ENCODE results near the gene GSE1.

Gene GSE1

DNA sequence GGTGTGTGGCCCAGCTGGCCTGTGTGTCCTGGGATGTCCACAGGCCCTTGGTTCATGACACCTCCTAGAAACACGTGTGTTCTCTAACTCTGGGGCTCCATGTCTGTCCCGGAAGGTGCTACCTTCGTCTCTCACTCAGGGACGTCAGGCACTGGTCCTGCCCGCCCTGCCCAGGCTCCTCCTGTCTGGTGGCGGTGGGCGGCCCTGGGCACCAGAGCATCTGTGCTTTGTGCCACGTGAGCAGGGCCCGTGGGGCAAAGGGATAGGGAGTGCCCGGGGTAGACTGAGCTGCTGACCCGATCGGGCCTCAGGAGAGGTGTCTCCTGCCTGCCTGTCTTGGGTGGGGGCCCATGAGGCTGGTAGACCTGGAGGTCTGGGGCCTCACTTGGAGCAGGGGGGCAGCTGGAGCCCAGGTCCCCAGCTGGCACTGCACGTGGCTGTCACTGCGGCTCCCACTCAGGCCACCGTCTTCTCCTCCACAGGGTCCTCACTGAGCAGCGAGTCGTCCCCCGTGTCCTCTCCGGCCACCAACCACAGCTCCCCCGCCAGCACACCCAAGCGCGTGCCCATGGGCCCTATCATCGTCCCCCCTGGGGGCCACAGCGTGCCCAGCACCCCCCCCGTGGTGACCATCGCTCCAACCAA lies 35.1 kb downstream of the GSE1 start:
- ChIA-PET CTCF (interaction anchor here (0.7 to 2.4 kb wide), 3 partner anchors 16 to 928 kb away, joined by 3 to 8 read pairs (median 4); no protein-coding TSS in a partner anchor), POLR2A (interaction anchor here (0.6 kb wide), 1 partner anchor 116 kb away, joined by 3 read pairs; no protein-coding TSS in a partner anchor)
- Histone ChIP-seq H3K27ac (ENCODE audit: extremely low read depth, low read depth, low read length) (no peak overlapping the region), H3K4me3 (ENCODE audit: low read depth, low read length) (no peak overlapping the region), H3K36me3 (ENCODE audit: control insufficient read depth in 2 of 2, insufficient read depth in 1 of 2, low read length in 2 of 2) (peaks cover 0 to 65% of the 10 kb centered on the region in 2 experiments; a peak in 2 of 3 replicates), H3K4me1 (ENCODE audit: control insufficient read depth, insufficient read depth, low read length) (no peaks in the 10 kb centered on the region), H3K9me3 (ENCODE audit: control insufficient read depth, insufficient read depth, low read depth, low read length) (no peaks in the 10 kb centered on the region)
- TF ChIP-seq ZNF514 (tag by site-specific recombination; IDR thresholded peaks at IDR 0.05) = no peak
- no peak for TF ChIP-seq REPIN1 (tag by site-specific recombination; IDR thresholded peaks at IDR 0.05; ENCODE audit: low read depth)
- TF ChIP-seq GLIS2 (tag by site-specific recombination; IDR thresholded peaks at IDR 0.05) = peak; percentile 44; the same call in 1 of the 2 replicates
- no peak for TF ChIP-seq ZNF404 (tag by site-specific recombination; IDR thresholded peaks at IDR 0.05)
- TF ChIP-seq ZNF549 (tag by site-specific recombination; IDR thresholded peaks at IDR 0.05) = no peak
- peak; percentile 67 for TF ChIP-seq ZIC2 (tag by site-specific recombination; IDR thresholded peaks at IDR 0.05)
- no peak for TF ChIP-seq ZNF768 (tag by site-specific recombination; IDR thresholded peaks at IDR 0.05)
- TF ChIP-seq, protein P1, sequence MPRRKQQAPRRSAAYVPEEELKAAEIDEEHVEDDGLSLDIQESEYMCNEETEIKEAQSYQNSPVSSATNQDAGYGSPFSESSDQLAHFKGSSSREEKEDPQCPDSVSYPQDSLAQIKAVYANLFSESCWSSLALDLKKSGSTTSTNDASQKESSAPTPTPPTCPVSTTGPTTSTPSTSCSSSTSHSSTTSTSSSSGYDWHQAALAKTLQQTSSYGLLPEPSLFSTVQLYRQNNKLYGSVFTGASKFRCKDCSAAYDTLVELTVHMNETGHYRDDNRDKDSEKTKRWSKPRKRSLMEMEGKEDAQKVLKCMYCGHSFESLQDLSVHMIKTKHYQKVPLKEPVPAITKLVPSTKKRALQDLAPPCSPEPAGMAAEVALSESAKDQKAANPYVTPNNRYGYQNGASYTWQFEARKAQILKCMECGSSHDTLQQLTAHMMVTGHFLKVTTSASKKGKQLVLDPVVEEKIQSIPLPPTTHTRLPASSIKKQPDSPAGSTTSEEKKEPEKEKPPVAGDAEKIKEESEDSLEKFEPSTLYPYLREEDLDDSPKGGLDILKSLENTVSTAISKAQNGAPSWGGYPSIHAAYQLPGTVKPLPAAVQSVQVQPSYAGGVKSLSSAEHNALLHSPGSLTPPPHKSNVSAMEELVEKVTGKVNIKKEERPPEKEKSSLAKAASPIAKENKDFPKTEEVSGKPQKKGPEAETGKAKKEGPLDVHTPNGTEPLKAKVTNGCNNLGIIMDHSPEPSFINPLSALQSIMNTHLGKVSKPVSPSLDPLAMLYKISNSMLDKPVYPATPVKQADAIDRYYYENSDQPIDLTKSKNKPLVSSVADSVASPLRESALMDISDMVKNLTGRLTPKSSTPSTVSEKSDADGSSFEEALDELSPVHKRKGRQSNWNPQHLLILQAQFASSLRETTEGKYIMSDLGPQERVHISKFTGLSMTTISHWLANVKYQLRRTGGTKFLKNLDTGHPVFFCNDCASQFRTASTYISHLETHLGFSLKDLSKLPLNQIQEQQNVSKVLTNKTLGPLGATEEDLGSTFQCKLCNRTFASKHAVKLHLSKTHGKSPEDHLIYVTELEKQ (tag by site-specific recombination; IDR thresholded peaks at IDR 0.05; ENCODE audit: borderline replicate concordance) = no peak

- ChIA-PET CTCF (interaction anchor here (1.0 to 2.4 kb wide), 2 partner anchors 17 to 33 kb away, joined by 3 to 8 read pairs; no protein-coding TSS in a partner anchor), POLR2A (interaction anchor here (0.6 kb wide), 1 partner anchor 117 kb away, joined by 3 read pairs; no protein-coding TSS in a partner anchor)
- peaks cover 0 to 70% of the 10 kb centered on the region in 2 experiments; a peak in 2 of 3 replicates for H3K36me3 ChIP-seq (ENCODE audit: control insufficient read depth in 2 of 2, insufficient read depth in 1 of 2, low read length in 2 of 2)
- H3K27ac ChIP-seq (ENCODE audit: extremely low read depth, low read depth, low read length) = 0 out of 2 replicates have a peak overlapping the region, but pooled peaks have one; percentile 8
- H3K4me3 ChIP-seq (ENCODE audit: low read depth, low read length) = no peak overlapping the region
- no peaks in the 10 kb centered on the region for H3K4me1 ChIP-seq (ENCODE audit: control insufficient read depth, insufficient read depth, low read length)
- no peaks in the 10 kb centered on the region for H3K9me3 ChIP-seq (ENCODE audit: control insufficient read depth, insufficient read depth, low read depth, low read length)
- no peak for TF ChIP-seq KLF7 (tag by site-specific recombination; IDR thresholded peaks at IDR 0.05; ENCODE audit: borderline replicate concordance)
- TF ChIP-seq BCL6B (tag by site-specific recombination; IDR thresholded peaks at IDR 0.05) = no peak
- no peak for TF ChIP-seq ZNF510 (tag by site-specific recombination; IDR thresholded peaks at IDR 0.05; ENCODE audit: insufficient replicate concordance)
- no peak for TF ChIP-seq ZNF837 (tag by site-specific recombination; IDR thresholded peaks at IDR 0.05)
- TF ChIP-seq, protein P2, sequence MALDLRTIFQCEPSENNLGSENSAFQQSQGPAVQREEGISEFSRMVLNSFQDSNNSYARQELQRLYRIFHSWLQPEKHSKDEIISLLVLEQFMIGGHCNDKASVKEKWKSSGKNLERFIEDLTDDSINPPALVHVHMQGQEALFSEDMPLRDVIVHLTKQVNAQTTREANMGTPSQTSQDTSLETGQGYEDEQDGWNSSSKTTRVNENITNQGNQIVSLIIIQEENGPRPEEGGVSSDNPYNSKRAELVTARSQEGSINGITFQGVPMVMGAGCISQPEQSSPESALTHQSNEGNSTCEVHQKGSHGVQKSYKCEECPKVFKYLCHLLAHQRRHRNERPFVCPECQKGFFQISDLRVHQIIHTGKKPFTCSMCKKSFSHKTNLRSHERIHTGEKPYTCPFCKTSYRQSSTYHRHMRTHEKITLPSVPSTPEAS (tag by site-specific recombination; IDR thresholded peaks at IDR 0.05) = no peak
- TF ChIP-seq ZNF555 (tag by site-specific recombination; conservative IDR thresholded peaks at IDR 0.05) = no peak
- TF ChIP-seq, protein P3, sequence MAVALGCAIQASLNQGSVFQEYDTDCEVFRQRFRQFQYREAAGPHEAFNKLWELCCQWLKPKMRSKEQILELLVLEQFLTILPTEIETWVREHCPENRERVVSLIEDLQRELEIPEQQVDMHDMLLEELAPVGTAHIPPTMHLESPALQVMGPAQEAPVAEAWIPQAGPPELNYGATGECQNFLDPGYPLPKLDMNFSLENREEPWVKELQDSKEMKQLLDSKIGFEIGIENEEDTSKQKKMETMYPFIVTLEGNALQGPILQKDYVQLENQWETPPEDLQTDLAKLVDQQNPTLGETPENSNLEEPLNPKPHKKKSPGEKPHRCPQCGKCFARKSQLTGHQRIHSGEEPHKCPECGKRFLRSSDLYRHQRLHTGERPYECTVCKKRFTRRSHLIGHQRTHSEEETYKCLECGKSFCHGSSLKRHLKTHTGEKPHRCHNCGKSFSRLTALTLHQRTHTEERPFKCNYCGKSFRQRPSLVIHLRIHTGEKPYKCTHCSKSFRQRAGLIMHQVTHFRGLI (tag by site-specific recombination; IDR thresholded peaks at IDR 0.05) = no peak
- TF ChIP-seq ZNF621 (tag by site-specific recombination; IDR thresholded peaks at IDR 0.05) = no peak
- TF ChIP-seq ZNF280D (tag by site-specific recombination; IDR thresholded peaks at IDR 0.05) = no peak
- no peak for TF ChIP-seq GLI4 (tag by site-specific recombination; IDR thresholded peaks at IDR 0.05)
- no peak for TF ChIP-seq ZBTB20 (tag by site-specific recombination; IDR thresholded peaks at IDR 0.05)
- TF ChIP-seq SALL2 (tag by site-specific recombination; IDR thresholded peaks at IDR 0.05; ENCODE audit: borderline replicate concordance) = no peak
- TF ChIP-seq ZIC2 (tag by site-specific recombination; IDR thresholded peaks at IDR 0.05) = no peak
- no peak for TF ChIP-seq ZBTB26 (tag by site-specific recombination; optimal IDR thresholded peaks at IDR 0.05)
Measured at GRCh38 chr16:85648805-85649204, 35.7 kb downstream of the GSE1 start.
